Endothelial cell of umbilical vein (primary cell): ENCODE measurements around the gene UNC13D.

ENCODE experiments used
- EZH2 ChIP-seq: IDR thresholded peaks from 2 replicates; pipeline ENCODE4 v1.6.1; 2012; ENCODE audit warnings: borderline replicate concordance, low read depth, mild to moderate bottlenecking, moderate library complexity, low read length, inconsistent platforms; ENCODE audit not compliant: severe bottlenecking
- POLR2A ChIP-seq: IDR thresholded peaks from 2 replicates; pipeline ENCODE4 v1.6.1; 2012; ENCODE audit warnings: low read depth, mild to moderate bottlenecking, control low read depth, low read length
- POLR2AphosphoS5 ChIP-seq: IDR thresholded peaks from 2 replicates; pipeline ENCODE4 v1.6.1; 2012; ENCODE audit warnings: low read depth, mild to moderate bottlenecking, control low read depth, low read length, moderate library complexity; ENCODE audit not compliant: insufficient read depth

DNA sequence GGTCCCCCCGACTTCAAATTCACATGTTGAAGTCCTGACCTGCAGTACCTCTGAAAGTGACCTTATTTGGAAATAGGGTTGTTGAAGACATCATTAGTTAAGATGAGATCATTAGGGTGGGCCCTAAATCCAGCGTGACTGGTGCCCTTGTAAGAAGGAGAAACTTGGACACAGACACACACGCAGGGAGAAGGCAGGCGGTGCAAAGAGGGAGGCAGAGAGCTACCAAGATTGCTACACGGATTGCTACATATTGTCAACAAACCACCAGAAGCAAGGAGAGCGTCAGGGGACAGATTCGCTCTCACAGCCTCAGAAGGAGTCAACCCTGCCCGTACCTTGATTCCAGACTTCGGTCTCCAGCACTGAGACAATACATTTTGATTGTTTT, 17.7 kb upstream of the UNC13D start:
- TF ChIP-seq POLR2A = no peak
- TF ChIP-seq POLR2AphosphoS5 = no peak
- TF ChIP-seq EZH2 = no peak
